Ovary (tissue), 9 donors: ENCODE results near the gene NECAB2. TPM values are rescaled to one million over a fixed set of nuclear protein-coding genes. Genes with fewer than 3 reads are reported as not detected.

ENCODE experiments used
- DNase-seq, 5 donors: peaks; one replicate each; pipeline ENCODE4 v3.0.0-alpha.2; 2019 to 2020
- H3K27ac ChIP-seq, 2 donors: fragments of 200-600 bp; one replicate each; pipeline versions ENCODE4 v1.5.1 to v1.8.0; 2019 to 2022
- H3K27me3 ChIP-seq: fragments of 200-600 bp; one replicate; pipeline ENCODE4 v1.8.0; 2022
- H3K36me3 ChIP-seq: fragments of 200-600 bp; sonication (generic); one replicate; pipeline ENCODE4 v1.5.1; 2019
- H3K4me1 ChIP-seq: one replicate; pipeline ENCODE4 v1.8.1; 2013; ENCODE audit warnings: mild to moderate bottlenecking, moderate library complexity; ENCODE audit not compliant: insufficient read depth
- H3K4me3 ChIP-seq: fragments of 200-600 bp; sonication (generic); one replicate; pipeline ENCODE4 v1.5.1; 2017
- H3K9me3 ChIP-seq, 2 donors: fragments of 200-600 bp in 1 of 2; sonication (generic) in 1 of 2; one replicate each; pipeline versions ENCODE4 v1.5.1 to v1.8.1; 2013 to 2019; ENCODE audit warnings: mild to moderate bottlenecking in 1 of 2, moderate library complexity in 1 of 2
- CTCF ChIP-seq, 3 donors: fragments of 450-650 bp in 2 of 3; fragments of 200-600 bp in 1 of 3; IDR thresholded peaks; one replicate each; pipeline versions ENCODE4 v1.5.1 to v1.8.0; 2016 to 2022; ENCODE audit warnings: antibody characterized with exemption in 3 of 3, mild to moderate bottlenecking in 1 of 3
- EP300 ChIP-seq: sonication (generic); formaldehyde crosslinking; IDR thresholded peaks from one replicate; pipeline ENCODE4 v1.6.1; 2017; ENCODE audit warnings: antibody characterized with exemption
- POLR2A ChIP-seq: fragments of 450-650 bp; IDR thresholded peaks from one replicate; pipeline ENCODE4 v1.6.1; 2017; ENCODE audit warnings: antibody characterized with exemption, mild to moderate bottlenecking, moderate library complexity
- WGBS, 3 donors: extraction: QIAGEN DNeasy Blood & Tissue Kit in 1 of 3; methylation state at CpG; one replicate each; pipeline versions ENCODE4 v1.1.5 to v1.1.7; 2013 to 2017; 5-methylcytosine and 5-hydroxymethylcytosine counted together
- intact Hi-C, 4 donors: fragments of 100-400 bp; cut with DNase I; formaldehyde crosslinking; loops; one replicate each; pipeline versions ENCODE4 v1.11.0 to v1.15.1; 2022 to 2023
- polyA plus RNA-seq, 2 donors: library from polyadenylated mRNA; stranded (reverse); fragments of 200-250 nt in 1 of 2; fragments of 350-450 nt in 1 of 2; fragmentation: Illumina TruSeq in 1 of 2; extraction: RNeasy Lipid Tissue Mini Kit (QIAGEN cat#74804) in 1 of 2; gene quantifications; one replicate each; pipeline ENCODE4 v1.2.3, GENCODE V29; 2013 to 2014
- total RNA-seq, 7 donors: library from RNA; depleted of rRNA in 2 of 7; stranded (reverse); fragments of >200 nt in 2 of 7; fragmentation: NEBNext Ultra II Directional in 3 of 7; extraction: Animal tissue kit (Norgen Biotek cat#: 25700) in 3 of 7; gene quantifications; one replicate each; pipeline versions ENCODE4 v1.1.0 to v1.2.4, GENCODE V29; 2016 to 2023
- donor health status: DM: no; HTN: no; CAD: no; lungs with moderate emphysema.
- donor health status: DM: no; HTN: no; CAD: no.
- donor health status: Bipolar disorder and iron deficiency.
- donor health status: DM: yes; HTN: yes; CAD: no.
- donor health status: DM: no; HTN: no; CAD: no.
- donor health status: DM: yes; HTN: yes; CAD: no.

The NECAB2 gene
- total and polyA plus RNA-seq, 9 donors = 0.20 to 1.6 (median 0.50) TPM; not detected in 4

GRCh38 chr16:84042879-84043485 lies 74.9 kb downstream of the NECAB2 start:
- Histone ChIP-seq H3K4me3 (no peak overlapping the region), H3K27ac (no peak overlapping the region), H3K36me3 (no peaks in the 10 kb centered on the region), H3K9me3 (no peaks in the 10 kb centered on the region), H3K4me1 (no peaks in the 10 kb centered on the region), H3K27me3 (no peaks in the 10 kb centered on the region)
- 68 to 72% (median 71%) methylated on average over 21 to 22 of the region's 22 CpGs for WGBS, 3 donors
- intact Hi-C loops = no loop called here
- no peak for DNase-seq
- TF ChIP-seq CTCF (IDR thresholded peaks at IDR 0.05) = no peak

- H3K27me3 ChIP-seq = no peaks in the 10 kb centered on the region
- no peak for DNase-seq
- intact Hi-C loops = no loop called here
- no peaks in the 10 kb centered on the region for H3K9me3 ChIP-seq
- H3K36me3 ChIP-seq = no peaks in the 10 kb centered on the region
- no peak overlapping the region for H3K27ac ChIP-seq
- no peaks in the 10 kb centered on the region for H3K4me1 ChIP-seq
- 28 to 38% (median 38%) methylated on average over 18 of the region's 18 CpGs for WGBS, 3 donors
- TF ChIP-seq EP300 = no peak
- TF ChIP-seq POLR2A = no peak
- TF ChIP-seq CTCF (IDR thresholded peaks at IDR 0.05) = no peak
- H3K4me3 ChIP-seq = no peak overlapping the region
Measured at GRCh38 chr16:84043486-84044117, 75.6 kb downstream of the NECAB2 start.

- TF ChIP-seq CTCF (IDR thresholded peaks at IDR 0.05) = no peak
- no peak for TF ChIP-seq POLR2A
- TF ChIP-seq EP300 = no peak
- intact Hi-C loops = no loop called here
- H3K4me1 ChIP-seq = no peaks in the 10 kb centered on the region
- WGBS, 3 donors = 46 to 55% (median 48%) methylated on average over 5 of the region's 5 CpGs
- H3K36me3 ChIP-seq = no peaks in the 10 kb centered on the region
- no peaks in the 10 kb centered on the region for H3K27me3 ChIP-seq
- H3K9me3 ChIP-seq = no peaks in the 10 kb centered on the region
- H3K4me3 ChIP-seq = no peak overlapping the region
- no peak overlapping the region for H3K27ac ChIP-seq
- DNase-seq = no peak
Measured at GRCh38 chr16:84044118-84044488, 76.1 kb downstream of the NECAB2 start.

- no peaks in the 10 kb centered on the region for H3K9me3 ChIP-seq
- TF ChIP-seq CTCF (IDR thresholded peaks at IDR 0.05) (no peak), EP300 (no peak), POLR2A (no peak)
- H3K4me1 ChIP-seq = no peaks in the 10 kb centered on the region
- H3K4me3 ChIP-seq = no peak overlapping the region
- intact Hi-C loops = loop anchor here in 1 of 4 donors (5.0 kb wide), 1 partner anchor 73 kb away; no protein-coding TSS in a partner anchor
- 35 to 54% (median 46%) methylated on average over 20 to 36 of the region's 36 CpGs for WGBS, 3 donors
- H3K27ac ChIP-seq = no peak overlapping the region
- DNase-seq = no peak
- H3K36me3 ChIP-seq = no peaks in the 10 kb centered on the region
- no peaks in the 10 kb centered on the region for H3K27me3 ChIP-seq
Measured at GRCh38 chr16:84045001-84045817, 77.2 kb downstream of the NECAB2 start.
